Hematopoietic multipotent progenitor cell treated with erythropoietin and hydrocortisone succinate and interleukin-3 and kit ligand, for 4 days (in vitro differentiated cells): ENCODE results near the gene C12orf76.
"Not testable (repeated sequence)": the region's sequence is repeated elsewhere in the genome, so short reads cannot be mapped to it uniquely, and the experiment has no call there.

Experiments used
- DNase-seq: peaks from one replicate; pipeline ENCODE4 v3.0.0-alpha.2; 2015

C12orf76 gene

DNA sequence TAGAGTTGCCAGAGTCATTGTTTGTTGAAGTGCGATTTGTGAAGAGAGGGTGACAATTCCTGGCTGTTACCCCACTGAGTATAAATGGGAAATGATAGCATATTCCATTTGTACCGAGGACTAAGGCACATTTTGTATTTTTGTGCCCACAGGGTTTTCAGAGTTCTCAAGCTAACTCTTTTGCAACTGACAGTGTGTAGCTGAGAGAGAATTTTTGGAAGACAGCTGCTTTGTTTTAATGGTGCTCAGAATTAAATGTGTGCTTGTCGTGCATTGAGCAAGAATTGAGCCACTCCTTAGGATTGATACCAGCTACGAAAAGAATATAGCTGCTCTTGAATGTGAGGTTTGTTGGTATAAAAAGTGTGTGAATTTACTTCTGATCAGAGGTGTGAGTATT, 27.4 kb downstream of the C12orf76 start:
- DNase-seq, result no peak

DNA sequence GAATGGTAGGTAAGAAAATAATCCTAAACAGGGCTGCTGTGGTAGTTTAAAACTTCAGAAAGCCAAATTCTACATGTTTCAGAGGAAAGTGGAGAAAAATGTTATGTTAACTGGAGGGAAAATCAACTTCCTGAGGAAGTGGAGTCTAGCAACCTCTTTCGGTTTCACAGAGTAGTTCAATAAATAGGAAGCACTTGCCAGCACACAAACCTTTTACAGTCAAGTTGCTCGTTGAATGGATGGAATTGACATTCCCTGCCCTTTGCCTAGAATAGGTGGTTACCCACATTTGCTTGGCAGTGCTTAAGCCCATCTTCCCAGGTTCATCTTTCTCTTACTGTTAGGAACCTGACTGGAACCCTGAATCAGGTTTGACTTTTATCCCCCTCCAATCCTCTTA, 33.2 kb downstream of the C12orf76 start:
- peak; percentile 56 for DNase-seq

DNA sequence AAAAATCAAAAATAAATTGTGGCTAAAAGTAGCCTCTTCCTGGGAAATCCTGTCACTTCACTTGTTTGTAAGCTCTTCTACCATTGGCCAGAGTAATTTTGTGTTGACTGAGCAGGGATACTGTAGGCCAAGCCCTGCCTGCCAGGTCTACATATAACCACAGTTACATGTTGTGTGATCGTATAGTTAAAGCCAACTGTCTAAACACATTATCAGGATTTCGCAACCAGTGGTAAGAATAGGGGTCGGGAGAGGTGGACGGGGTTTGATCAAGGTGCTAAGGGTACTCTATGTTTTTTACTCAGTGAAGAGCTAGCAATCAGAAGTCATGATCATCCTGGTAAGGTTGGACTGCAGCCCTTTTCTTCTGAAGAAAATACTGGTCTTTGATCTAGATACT, 35.7 kb downstream of the C12orf76 start:
- DNase-seq, result peak; percentile 50

DNA sequence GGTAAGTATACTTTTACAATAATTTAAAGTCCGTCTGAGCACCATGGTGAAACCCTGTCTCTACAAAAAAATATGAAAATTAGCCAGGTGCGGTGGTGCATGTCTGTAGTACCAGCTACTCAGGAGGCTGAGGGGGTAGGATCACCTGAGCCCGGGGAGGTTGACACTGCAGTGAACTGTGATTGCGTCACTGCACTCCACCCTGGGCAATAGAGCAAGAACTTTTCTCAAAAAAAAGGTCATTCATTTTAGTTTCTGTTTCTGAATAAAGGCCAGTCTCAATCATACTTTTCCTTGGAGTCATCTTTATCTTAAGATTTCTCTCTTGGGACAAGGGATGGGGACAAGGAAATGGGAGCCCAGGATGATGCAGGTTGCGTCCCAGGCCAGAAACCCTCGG, 36.2 kb downstream of the C12orf76 start:
- no peak for DNase-seq

DNA sequence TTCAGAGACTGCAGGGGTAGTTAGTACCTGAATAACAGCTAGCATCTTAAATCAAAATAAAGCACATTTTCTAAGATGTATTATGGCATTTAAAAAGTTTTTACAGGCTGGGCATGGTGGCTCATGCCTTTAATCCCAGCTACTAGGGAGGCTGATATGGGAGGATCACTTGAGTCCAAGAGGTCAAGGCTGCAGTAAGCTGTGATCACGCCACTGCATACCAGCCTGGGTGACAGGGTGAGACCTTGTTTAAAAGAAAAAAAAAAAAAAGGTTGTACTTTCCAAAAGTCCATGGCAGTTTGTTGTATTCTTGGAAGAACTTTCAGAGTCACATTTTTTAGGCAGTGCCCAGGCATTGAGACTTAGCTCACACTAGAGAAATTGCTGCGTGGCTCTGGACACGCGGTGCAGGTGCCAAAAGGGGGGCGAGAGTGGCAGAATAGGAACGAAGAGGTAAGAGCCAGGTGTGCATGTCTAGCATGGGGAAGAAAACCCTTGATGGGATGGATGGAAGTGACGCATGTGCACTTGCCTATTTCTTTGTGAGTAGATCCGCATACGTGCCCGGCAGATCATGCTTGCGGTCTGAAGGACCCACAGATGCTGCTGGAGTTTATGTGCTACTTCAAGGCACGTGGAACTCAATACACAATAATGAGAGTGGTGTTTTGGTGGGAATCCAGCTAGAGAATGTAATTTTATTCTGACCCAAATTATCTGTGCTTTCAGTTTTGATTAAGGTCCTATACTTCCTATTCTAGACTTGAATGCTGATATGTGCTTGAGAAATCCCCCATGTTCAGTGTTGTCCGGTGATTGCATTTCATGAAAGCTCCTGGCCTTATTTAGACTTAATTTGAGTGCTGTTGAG, 37.2 kb downstream of the C12orf76 start:
- no peak for DNase-seq

DNA sequence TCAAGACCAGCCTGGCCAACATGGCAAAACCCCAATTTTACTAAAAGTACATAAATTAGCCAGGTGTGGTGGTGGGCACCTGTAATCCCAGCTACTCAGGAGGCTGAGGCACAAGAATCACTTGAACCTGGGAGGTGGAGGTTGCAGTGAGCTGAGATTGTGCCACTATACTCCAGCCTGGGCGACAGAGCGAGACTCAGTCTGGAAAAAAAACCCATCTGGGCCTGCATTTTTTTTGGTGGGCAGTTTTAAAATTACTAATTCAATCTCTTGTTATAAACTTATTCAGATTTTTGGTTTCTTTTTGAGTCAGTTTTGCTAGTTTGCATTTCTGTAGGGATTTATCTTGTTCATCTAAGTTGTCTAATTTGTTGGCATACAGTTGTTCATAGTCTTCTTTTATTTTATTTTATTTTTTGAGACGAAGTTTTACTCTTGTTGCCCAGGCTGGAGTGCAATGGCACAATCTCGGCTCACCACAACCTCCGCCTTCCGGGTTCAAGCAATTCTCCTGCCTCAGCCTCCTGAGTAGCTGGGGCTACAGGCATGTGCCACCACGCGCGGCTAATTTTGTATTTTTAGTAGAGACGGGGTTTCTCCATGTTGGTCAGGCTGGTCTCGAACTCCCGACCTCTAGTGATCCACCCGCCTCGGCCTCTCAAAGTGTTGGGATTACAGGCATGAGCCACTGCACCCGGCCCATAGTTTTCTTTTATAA, 39.5 kb downstream of the C12orf76 start:
- DNase-seq, result not testable (repeated sequence)

DNA sequence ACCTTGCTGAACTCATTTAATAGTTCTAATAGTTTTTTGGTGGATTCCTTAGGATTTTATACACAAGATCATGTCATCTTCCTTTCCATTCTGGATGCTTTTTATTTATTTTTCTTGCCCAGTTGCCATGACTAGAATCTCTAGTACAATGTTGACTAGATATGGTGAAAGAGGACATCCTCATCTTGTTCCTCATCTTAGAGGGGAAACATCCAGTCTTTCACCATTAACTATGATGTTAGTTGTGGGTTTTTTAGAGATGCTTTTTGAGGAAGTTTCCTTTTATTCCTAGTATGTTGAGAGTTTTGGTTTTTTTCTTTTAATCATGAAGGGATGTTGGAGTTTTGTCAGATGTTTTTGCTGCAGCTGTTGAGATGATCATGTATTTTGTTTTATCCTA, 40.4 kb downstream of the C12orf76 start:
- DNase-seq, result peak; percentile 71

DNA sequence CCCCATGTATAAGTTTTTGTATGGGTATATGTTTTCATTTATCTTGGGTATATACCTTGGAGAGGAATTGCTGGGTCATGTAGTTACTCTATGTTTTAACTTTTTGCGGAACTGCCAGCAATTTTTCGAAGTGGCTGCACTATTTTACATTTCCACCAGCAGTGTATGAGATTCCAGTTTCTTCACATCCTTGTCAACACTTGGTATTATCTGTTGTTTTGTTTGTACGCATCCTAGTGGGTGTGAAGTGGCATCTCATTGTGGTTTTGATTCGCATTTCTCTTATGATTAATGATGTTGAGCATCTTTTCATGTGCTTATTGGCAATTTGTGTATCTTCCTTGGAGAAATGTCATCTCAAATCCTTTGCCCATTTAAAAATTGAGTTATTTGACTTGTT, 42.2 kb downstream of the C12orf76 start:
- DNase-seq, result no peak

DNA sequence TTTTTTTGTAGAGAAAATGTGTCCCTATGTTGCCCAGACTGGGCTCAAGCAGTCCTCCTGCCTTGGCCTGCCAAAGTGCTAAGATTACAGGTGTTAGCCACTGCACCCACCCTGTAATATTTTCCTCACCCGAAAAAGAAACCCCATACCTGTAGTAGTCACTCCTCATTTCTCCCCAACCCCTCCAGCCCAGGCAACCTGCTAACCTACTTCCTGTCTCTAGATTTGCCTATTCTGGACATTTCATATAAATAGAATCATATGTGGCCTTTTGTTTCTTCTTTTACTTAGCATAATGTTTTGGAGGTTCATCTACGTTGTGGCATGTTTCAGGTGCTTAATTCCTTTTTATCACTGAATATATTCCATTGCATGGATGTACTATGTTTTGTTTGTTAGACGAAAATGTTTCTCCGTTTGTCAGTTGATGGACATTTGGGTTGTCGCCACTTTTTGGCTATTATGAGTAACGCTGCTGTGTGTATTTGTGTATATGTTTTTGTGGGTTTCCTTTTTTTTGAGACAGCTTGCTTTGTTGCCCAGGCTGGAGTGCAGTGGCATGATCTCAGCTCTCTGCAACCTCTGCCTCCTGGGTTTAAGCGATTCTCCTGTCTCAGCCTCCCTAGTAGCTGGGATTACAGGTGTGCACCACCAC, 42.9 kb downstream of the C12orf76 start:
- DNase-seq, result no peak

DNA sequence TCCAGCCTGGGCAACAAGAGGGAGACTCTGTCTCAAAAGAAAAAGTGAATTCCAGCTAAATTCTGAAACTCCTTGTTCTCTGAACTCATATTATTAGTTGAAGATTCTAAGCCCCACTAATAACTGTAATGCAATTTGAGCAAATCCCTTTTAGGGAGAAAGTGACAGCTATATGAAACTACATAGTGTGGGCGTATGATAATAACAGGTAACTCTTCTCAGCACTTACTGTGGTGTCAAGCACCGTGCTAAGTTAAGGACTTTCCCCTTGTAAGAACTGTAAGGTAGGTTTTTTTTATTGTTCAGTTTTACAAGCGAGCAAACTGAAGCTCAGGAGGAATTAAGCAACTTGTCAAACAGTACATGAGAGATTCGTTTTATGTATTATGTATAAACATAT, 43.7 kb downstream of the C12orf76 start:
- DNase-seq, result no peak

DNA sequence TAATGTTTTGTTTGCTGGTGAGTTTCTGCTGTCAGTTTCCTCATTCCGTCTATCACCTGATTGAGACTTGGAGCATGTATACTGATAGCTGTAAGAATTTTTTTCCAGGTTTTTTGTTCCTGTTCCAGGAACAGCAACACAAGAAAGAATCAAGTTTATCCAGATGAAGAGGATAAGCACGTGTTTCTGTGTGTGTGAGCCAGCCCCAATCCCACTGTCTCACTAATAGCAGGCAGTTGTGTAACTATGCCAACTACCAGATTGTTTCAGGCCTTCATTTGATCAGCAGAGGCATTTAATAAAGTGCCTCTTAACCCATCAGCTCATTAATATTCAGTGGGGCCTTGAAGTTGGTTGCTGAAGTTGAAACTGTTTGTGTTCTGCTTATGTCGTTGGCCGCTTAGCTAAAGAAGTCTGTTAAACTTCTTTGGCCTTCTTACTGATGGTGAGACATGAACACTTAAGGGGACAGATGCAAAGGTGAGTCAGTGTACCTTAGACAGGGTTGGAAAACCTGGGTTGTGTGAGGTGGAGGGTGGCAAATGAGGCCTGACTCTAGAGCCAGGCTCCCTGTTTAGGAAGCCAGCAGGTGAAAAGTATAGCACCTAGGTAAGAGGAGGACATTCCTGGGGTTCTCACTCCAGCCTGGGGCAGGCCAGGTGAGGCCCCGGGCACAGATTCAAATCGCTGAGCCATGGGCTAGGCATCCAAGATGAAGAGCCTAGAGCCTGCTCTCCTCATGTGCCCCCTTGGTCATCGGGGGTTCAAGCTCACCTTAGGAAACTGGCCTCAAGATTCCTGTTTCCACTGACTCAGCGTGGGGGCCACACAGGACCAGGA, 45.4 kb downstream of the C12orf76 start:
- DNase-seq, result no peak

DNA sequence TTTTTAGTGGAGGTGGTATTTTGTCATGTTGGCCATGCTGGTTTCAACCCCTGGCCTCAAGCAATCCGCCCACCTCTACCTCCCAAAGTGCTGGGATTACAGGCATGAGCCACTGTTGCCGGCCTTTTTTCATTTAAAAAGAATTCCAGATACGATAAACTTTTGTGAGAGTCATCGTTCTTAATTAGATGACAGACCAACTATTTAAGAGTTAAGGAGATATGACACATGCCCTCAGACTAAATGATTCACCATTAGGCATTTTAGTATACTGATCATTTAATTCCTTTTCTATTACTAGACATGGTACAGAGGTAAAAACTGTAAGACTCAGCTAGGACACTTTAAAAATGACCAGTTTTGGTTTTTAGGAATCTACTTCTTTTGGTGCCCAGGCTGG, 46.7 kb downstream of the C12orf76 start:
- DNase-seq, result no peak

DNA sequence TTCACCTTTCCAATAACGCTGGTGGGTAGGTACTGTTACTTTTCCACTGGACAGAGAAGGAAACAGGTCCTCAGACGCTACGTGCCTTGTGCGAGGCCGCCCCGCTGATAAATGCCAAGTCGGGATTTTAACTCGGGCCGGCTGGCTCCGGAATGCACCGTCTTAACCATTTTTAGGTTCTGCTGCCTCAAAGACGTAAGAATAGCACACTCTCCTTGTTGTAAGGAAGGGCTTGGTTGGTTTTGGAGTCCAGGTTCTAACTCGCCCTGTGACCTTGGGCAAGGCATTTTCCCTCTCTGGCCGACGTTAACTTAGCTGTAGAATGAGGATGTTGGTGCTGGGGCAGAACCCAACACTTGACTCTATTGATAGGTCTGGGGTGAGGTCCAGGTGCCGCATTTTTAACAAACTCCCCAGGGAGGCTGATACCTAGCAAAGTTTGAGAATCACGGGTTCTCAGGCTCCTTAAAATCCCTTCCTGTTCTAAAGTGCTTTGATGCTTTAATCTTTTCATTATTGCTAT, 48.3 kb downstream of the C12orf76 start:
- peak; percentile 44 for DNase-seq

DNA sequence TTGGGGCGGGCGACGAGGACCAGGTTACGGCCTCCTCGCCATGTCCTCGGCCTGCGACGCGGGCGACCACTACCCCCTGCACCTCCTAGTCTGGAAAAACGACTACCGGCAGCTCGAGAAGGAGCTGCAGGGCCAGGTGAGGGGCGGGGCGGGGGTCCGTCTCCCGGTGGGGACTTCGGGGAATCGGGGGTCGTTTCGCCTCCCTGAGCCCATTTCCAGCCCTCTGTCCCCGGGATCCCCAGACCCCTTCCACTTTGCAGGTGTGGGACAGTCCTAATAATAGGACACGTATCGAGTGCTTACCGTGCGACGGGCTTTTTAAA, 48.7 kb downstream of the C12orf76 start:
- no peak for DNase-seq

DNA sequence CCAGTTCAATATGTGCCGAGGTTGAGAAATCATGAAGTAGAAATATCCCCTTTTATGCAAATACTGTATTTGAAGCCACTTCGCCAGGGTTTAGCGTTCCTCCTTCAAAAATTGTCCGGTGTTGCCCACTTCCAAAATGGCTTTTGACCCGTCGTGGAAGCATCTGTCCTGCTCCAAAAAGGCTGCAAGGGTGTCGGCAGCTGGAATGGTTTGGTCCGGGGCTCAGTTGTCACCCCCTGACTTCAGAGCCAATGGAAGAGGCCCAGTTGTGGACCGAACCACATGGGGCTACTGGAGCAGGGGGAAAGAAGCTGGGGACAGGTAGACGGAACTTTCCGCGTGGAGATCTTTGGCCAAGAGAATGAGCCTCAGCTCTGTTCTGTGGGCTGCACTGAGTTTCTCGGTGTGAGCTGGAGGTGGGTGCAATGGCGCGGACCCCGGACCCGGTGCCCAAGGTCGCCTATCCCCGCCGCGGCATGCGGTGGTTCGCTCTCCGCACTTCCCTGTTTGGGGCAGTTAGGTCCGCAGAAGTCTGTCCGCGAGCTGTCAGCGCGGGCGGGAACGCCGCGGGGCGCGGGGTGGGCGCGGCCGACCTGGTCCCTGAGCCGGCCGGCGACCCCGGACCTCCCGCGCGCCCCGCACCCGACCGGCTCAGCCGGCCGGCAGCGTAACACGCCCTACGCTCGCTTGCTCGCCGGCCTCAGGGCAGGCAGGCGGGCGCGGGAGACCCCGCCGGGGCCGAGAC, 49.2 kb downstream of the C12orf76 start, which contains the start of gene ANKRD13A:
Gene ANKRD13A, plus strand, starts transcription at position 527 of the 745 bp plus-strand sequence. CDS start 259 bp downstream, outside the sequence.
- peak; percentile 97 for DNase-seq

DNA sequence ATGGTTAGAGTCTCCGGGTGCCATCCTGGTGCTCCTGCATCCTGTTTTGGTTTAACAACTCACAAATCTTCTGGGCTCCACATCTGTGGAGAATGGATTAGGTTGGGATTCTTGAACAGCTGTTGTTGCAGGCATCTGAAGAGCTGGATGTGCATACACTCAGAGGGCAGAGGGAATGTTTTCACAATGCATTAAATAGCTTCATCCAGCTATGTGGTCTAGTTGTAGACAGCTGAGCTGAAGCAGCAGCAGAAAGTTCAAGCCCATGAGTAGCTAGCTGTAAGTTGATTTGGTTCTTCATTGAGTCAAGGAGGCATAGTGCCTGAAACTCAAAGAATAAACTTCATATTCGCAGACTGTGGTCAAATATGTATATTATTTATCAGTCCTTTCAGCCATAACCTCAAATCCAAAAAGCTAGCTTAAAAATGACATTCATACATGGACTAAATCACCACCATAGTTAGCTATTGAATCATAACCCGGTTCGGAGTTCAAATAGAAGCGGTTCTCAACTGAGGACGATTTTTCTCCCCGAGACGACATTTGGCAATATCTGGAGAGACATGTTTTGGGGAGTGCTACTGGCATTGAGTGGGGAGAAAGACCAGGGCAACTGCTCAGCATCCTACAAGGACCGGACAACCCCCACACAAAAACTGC, 50.0 kb downstream of the C12orf76 start:
- DNase-seq, result no peak

DNA sequence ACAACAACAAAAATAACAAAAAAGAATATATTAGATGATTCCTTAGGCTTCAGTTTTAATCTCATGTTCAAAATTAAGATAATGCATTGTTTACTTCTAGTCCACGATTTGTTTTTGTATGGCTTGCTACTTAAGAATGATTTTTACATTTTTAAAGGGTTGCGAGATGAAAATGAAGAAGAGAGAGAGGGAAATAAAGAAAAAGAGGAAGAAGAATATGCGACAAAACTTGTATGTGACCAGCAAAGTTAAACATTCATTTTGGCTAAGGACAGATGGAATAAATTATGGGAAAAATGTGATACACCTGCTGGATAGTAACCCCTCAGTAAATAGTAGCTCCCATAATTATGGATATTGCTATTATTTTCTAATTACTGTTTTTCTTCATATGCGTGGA, 50.9 kb downstream of the C12orf76 start:
- peak; percentile 22 for DNase-seq

DNA sequence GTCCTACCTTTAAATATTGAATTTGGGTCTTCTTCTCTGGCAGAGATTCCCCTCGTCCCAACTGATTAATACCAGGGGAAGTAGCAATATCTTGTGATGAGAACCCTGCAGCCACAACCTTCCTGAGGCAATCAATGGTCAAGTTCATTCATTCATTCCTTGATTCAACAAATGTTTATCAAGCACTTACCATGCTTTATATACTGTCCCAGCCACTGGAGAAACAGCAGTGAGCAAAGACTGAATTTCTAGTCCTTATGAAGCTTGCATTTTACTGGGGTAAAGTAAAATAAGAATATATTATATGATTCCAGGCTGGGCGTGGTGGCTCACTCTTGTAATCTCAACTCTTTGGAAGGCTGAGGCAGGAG, 51.9 kb downstream of the C12orf76 start:
- no peak for DNase-seq

DNA sequence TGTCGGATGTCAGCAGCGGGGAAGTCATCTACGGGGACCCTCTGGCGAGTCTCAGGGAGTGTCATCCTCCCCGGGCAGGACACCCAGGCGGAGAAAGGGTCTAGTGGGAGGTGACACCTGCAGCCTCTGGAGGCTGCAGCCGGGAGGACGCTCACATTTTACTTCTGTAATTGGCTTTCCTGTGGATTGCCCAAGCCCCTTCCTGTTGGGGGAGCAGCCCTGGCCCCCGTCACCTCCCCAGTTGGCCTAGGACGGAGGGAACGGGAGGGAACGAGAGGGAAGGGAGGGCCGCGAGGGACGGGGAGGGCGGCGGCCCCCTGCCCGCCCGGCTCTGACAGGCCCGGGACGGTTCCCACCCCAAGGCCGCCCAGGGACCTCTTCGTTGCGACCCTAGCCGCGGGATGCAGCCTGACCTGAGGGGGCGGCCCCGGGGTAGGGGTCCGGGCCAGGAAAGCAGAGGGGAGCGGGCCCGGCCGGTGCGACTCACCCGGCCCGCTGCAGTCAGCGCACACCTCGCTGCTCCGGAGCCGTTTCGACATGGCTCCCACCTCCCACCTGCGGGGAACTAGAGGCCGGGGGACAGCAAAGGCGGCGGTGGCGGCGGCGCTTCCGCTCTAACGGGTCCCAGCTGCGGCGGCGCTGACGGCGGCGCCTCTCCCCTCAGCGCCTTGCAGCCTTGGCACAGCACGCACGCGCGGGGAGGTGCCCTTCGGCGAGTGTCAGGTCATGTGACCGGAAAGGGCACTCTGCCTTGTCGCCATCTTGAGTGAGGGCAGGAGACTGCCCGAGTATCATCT, 52.4 kb downstream of the C12orf76 start, which contains the start of gene GIT2:
Gene GIT2, minus strand, starts transcription at position 683 of the 797 bp plus-strand sequence. Its CDS starts 144 bp downstream, at position 539.
- DNase-seq, result peak; percentile 98

DNA sequence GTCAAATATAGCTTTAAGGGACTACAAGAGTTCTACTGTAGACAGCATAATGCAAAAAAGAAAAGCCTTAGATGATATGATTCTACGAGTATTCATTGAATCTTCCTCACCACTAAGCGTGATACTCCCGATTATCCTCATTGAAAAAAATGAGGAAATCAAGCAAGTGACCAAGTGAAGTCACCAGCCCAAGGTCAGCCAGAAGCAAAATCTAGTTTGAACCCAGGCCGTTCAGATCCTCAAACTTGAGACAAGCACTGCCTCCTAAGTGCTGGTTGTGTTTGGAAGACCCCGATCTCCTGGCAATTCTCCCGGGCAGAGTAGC, 53.0 kb downstream of the C12orf76 start:
- DNase-seq, result no peak
